LNCaP clone FGC (cell line): ENCODE results near the gene TANC2.

ENCODE experiments used
- DNase-seq: peaks from one replicate; pipeline ENCODE4 v3.0.0-alpha.2; 2011; ENCODE audit warnings: low read depth
- H3K4me3 ChIP-seq: 2 replicates; pipeline ENCODE4 v1.5.1; 2011; ENCODE audit warnings: mild to moderate bottlenecking, low read depth, low read length, control low read depth
- TF ChIP-seq, protein P1 (sequence below): IDR thresholded peaks from 2 replicates; pipeline ENCODE4 v1.5.1; 2012; ENCODE audit warnings: mild to moderate bottlenecking; ENCODE audit not compliant: control insufficient read depth, insufficient read depth; ENCODE audit errors: extremely low read depth

Gene TANC2

DNA sequence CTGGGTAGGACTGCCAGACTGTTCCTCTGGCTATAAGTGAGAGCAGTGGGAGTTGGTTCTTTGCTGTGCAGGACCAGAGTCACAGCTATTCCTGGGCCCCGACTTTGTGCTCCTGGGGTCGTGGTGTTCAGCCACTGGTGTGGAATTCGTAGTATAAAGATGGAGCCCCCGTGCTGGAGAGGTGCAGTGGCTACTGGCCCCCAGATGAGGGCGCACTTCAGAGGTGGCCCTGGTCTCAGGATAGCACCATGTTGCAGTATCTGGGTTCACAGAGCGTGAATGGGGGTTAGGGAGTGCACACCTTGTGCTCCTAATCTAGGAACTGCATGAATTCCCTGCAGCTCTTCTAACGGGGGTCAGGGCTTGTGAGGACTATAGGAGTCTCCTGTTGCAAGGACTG, 21.1 kb downstream of the TANC2 start:
- TF ChIP-seq, protein P1, sequence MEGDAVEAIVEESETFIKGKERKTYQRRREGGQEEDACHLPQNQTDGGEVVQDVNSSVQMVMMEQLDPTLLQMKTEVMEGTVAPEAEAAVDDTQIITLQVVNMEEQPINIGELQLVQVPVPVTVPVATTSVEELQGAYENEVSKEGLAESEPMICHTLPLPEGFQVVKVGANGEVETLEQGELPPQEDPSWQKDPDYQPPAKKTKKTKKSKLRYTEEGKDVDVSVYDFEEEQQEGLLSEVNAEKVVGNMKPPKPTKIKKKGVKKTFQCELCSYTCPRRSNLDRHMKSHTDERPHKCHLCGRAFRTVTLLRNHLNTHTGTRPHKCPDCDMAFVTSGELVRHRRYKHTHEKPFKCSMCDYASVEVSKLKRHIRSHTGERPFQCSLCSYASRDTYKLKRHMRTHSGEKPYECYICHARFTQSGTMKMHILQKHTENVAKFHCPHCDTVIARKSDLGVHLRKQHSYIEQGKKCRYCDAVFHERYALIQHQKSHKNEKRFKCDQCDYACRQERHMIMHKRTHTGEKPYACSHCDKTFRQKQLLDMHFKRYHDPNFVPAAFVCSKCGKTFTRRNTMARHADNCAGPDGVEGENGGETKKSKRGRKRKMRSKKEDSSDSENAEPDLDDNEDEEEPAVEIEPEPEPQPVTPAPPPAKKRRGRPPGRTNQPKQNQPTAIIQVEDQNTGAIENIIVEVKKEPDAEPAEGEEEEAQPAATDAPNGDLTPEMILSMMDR, result 0 out of 2 replicates have a peak, but pooled peaks have one; percentile 7
- H3K4me3 ChIP-seq, result no peak overlapping the region
- no peak for DNase-seq

DNA sequence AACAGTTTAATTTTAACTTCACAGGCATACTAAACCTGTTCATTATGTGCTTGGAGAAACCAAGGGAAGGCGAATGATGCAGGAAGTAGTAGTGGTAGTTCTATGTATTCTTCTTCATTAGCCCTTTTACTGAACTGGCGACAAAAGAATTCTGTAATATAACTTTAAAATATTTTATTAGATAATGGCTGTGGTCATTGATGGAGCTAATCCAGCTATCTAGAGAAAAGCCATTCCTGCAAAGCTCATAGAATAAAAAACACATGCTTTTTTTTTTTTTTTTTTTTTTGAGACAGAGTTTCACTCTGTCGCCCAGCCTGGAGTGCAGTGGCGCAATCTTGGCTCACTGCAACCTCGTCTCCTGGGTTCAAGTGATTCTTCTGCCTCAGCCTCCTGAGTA, 23.5 kb downstream of the TANC2 start:
- TF ChIP-seq, protein P1, result no peak
- no peak for DNase-seq
- H3K4me3 ChIP-seq, result no peak overlapping the region

DNA sequence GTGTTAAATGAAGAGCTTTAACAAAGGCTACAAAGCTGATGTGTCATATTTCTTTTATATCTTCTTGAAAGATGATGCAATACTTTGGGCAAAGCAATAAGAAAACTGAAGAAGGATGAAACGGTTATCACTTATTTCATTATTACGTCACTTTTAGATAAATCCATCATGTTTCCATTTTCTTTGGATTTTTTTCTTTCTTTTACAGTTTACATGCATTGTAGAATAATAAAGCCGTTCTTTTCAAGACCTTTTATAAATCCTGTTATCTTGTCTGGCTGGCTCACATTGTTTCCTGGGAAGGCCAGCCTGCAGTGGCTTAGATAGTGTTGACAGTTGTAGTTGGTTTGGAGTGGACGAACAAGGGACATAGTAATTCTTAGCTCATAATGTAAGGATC, 28.9 kb downstream of the TANC2 start:
- no peak for DNase-seq
- H3K4me3 ChIP-seq, result no peak overlapping the region
- TF ChIP-seq, protein P1, result no peak

DNA sequence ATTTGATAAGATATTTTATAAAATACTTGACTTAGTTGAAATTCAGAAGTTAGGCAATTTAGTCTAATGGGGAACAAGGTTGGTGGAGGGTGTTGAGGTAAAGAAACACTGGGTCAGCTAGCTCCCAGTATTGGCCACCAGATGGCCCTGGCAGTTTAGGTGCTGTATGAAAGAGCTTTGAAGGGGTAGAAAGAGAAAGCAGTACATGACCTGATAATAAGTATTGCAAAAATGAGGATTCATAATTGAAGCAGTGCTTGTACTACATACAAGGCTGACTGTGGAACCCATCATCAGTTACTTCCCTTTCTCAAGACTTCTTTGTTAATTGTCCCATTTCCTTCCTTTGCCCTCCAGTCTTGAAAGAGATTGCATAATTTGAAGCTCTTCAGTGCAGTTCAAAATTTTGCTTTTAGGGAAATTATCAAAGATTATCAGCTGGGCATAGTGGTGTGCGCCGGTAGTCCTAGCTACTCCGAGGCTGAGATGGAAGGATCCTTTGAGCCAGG, 29.4 kb downstream of the TANC2 start:
- TF ChIP-seq, protein P1, result peak; percentile 78
- DNase-seq, result no peak

DNA sequence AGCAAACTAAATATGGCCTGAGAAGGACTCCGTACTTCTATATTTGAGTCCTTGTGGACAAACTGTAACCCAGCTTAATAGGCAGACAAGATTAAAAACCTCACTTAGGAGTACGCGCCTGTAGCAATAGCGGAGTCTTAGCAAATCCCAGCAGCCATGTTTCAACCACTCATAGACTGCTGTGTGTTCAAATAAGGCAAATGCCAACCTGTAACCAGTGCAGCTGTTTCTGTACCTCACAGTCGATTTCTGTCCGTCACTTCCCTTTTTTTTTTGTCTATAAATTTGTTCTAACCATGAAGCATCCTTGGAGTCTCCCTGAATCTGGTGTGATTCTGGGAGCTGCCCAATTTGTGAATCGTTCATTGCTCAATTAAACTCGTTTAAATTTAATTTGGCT, 30.2 kb downstream of the TANC2 start:
- no peak for DNase-seq
- TF ChIP-seq, protein P1, result no peak
- H3K4me3 ChIP-seq, result no peak overlapping the region

More for the DNA sequence above, 29.4 kb downstream of the TANC2 start:
- H3K4me3 ChIP-seq, result no peak overlapping the region

DNA sequence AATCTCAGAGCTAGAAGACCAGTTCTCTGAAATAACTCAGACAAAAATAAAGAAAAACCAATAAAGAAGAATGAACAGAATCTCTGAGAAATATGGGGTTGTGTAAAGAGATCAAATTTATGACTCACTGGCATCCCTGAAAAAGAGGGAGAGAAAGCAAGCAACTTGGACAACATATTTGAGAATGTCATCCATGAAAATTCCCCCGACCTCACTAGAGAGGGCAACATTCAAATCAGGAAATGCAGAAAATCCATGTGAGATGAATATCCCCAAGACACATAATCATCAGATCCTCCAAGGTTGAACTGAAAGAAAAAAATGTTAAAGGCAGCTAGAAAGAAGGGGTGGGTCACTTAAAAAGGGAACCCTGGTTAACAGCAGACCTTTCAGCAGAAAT, 32.1 kb downstream of the TANC2 start:
- no peak overlapping the region for H3K4me3 ChIP-seq
- TF ChIP-seq, protein P1, result no peak
- no peak for DNase-seq

DNA sequence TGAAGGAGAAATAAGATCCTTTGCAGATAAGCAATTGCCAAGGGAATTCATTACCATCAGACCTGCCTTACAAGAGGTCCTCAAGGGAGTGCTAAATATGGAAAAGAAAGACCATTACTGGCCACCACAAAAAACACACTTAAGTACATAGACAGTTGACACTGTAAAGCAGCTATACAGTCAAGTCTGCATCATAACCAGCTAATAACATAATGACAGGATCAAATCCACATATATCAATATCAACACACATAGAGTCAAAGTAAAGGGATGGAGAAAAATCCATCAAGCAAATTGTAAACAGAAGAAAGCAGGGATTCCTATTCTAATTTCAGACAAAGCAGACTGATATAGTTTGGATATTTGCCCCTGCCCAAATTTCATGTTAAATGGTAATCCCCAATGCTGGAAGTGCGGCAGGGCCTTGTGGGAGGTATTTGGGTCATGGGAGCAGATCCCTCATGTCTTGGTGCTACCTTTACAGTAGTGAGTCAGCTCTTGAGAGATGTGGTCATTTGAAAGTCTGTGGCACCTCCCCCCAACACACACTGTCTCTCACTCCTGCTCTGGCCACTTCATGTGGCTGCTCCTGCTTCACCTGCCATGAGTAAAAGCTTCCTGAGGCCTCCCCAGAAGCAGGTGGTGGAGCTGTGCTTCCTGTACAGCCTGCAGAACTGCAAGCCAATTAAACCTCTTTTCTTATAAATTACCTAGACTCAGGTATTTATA, 32.8 kb downstream of the TANC2 start:
- DNase-seq, result no peak
- no peak overlapping the region for H3K4me3 ChIP-seq
- TF ChIP-seq, protein P1, result no peak
